OCI-LY3 (cell line): ENCODE data around the gene APBB2.

Source experiments
- CTCF ChIP-seq: fragments of 200-600, 300-600 bp; sonication (generic); IDR thresholded peaks from 2 replicates; pipeline ENCODE4 v1.5.1; 2014; ENCODE audit warnings: antibody characterized with exemption, low read length, low read depth
- EZH2phosphoT487 ChIP-seq: fragments of 200-600 bp; shearing (Covaris generic); IDR thresholded peaks from 2 replicates; pipeline ENCODE4 v1.6.1; 2018; ENCODE audit warnings: antibody characterized with exemption, mixed run types, low read depth

- TF ChIP-seq EZH2phosphoT487 (no peak), CTCF (no peak)
These were observed 163.2 kb downstream of the APBB2 start for GRCh38 chr4:41050880-41051775.
